Tibial nerve (tissue), 4 donors: ENCODE results near the gene PGA3. TPM values are rescaled to one million over a fixed set of nuclear protein-coding genes. Genes with fewer than 3 reads are reported as not detected.
"Not testable (repeated sequence)": the region's sequence is repeated elsewhere in the genome, so short reads cannot be mapped to it uniquely, and the experiment has no call there.

Experiments
- DNase-seq, 2 donors: peaks; one replicate each; pipeline ENCODE4 v3.0.0-alpha.2; 2019; ENCODE audit warnings: low spot score in 2 of 2
- H3K27ac ChIP-seq, 4 donors: fragments of 200-600 bp; sonication (generic) in 3 of 4; one replicate each; pipeline ENCODE4 v1.5.1; 2017 to 2019; ENCODE audit warnings: mild to moderate bottlenecking in 1 of 4
- H3K27me3 ChIP-seq, 2 donors: fragments of 200-600 bp; sonication (generic) in 1 of 2; one replicate each; pipeline versions ENCODE4 v1.5.1 to v1.6.0; 2017 to 2019
- H3K36me3 ChIP-seq, 3 donors: fragments of 200-600 bp; sonication (generic); one replicate each; pipeline ENCODE4 v1.5.1; 2018 to 2019
- H3K4me1 ChIP-seq, 4 donors: fragments of 200-600 bp; sonication (generic) in 3 of 4; one replicate each; pipeline ENCODE4 v1.5.1; 2017 to 2019
- H3K4me3 ChIP-seq, 4 donors: fragments of 200-600 bp; sonication (generic) in 3 of 4; one replicate each; pipeline ENCODE4 v1.5.1; 2017 to 2019; ENCODE audit warnings: mild to moderate bottlenecking in 1 of 4, moderate library complexity in 1 of 4
- H3K9me3 ChIP-seq, 4 donors: fragments of 200-600 bp; sonication (generic) in 3 of 4; one replicate each; pipeline ENCODE4 v1.5.1; 2017 to 2019
- CTCF ChIP-seq, 5 experiments: fragments of 200-600 bp in 3 of 5; fragments of 450-650 bp in 2 of 5; sonication (generic) in 3 of 5; IDR thresholded peaks; one replicate each; pipeline ENCODE4 v1.5.1; 2016 to 2019; ENCODE audit warnings: antibody characterized with exemption in 5 of 5, mild to moderate bottlenecking in 3 of 5, moderate library complexity in 2 of 5
- EP300 ChIP-seq, 2 donors: sonication (generic); formaldehyde crosslinking; IDR thresholded peaks; one replicate each; pipeline ENCODE4 v1.6.1; 2017; ENCODE audit warnings: antibody characterized with exemption in 2 of 2, mild to moderate bottlenecking in 1 of 2
- POLR2A ChIP-seq, 2 donors: fragments of 450-650 bp; IDR thresholded peaks; one replicate each; pipeline ENCODE4 v1.6.1; 2017; ENCODE audit warnings: antibody characterized with exemption in 2 of 2, mild to moderate bottlenecking in 2 of 2, moderate library complexity in 2 of 2
- WGBS, 2 donors: methylation state at CpG; one replicate each; pipeline ENCODE4 v1.1.5; 2018; 5-methylcytosine and 5-hydroxymethylcytosine counted together
- total RNA-seq, 4 donors: library from RNA; depleted of rRNA; stranded (reverse); fragments of >200 nt; gene quantifications; one replicate each; pipeline ENCODE4 v1.1.0, GENCODE V29; 2016

Gene PGA3
- total RNA-seq, 4 donors from 2014 or later, result 1.5 to 11.1 TPM; not detected in 2

GRCh38 chr11:61172888-61173287, 30.4 kb upstream of the PGA3 start:
- WGBS, 2 donors, result 88 to 93% methylated on average over 3 of the region's 3 CpGs
- DNase-seq, result no peak
- H3K9me3 ChIP-seq, result peaks cover 0 to 3% (median 0%) of the 10 kb centered on the region in 4 donors
- H3K27me3 ChIP-seq, result peaks cover 0 to 5% of the 10 kb centered on the region in 2 donors
- H3K4me3 ChIP-seq, result no peak overlapping the region
- no peak for TF ChIP-seq EP300 (IDR thresholded peaks at IDR 0.05)
- no peak for TF ChIP-seq POLR2A (IDR thresholded peaks at IDR 0.05)
- no peak for TF ChIP-seq CTCF (IDR thresholded peaks at IDR 0.05)
- no peaks in the 10 kb centered on the region for H3K36me3 ChIP-seq
- no peak overlapping the region for H3K27ac ChIP-seq
- no peaks in the 10 kb centered on the region for H3K4me1 ChIP-seq

GRCh38 chr11:61173456-61173855, 29.9 kb upstream of the PGA3 start:
- DNase-seq, result no peak
- Histone ChIP-seq H3K27ac (no peak overlapping the region), H3K36me3 (no peaks in the 10 kb centered on the region), H3K9me3 (peaks cover 0 to 3% (median 0%) of the 10 kb centered on the region in 4 donors), H3K4me1 (no peaks in the 10 kb centered on the region), H3K4me3 (no peak overlapping the region), H3K27me3 (peaks cover 0 to 5% of the 10 kb centered on the region in 2 donors)
- 69 to 72% methylated on average over 4 of the region's 4 CpGs for WGBS, 2 donors
- TF ChIP-seq EP300 (IDR thresholded peaks at IDR 0.05) (no peak), POLR2A (IDR thresholded peaks at IDR 0.05) (no peak), CTCF (IDR thresholded peaks at IDR 0.05) (no peak)

- Histone ChIP-seq H3K4me1 (no peaks in the 10 kb centered on the region), H3K4me3 (no peak overlapping the region), H3K36me3 (no peaks in the 10 kb centered on the region), H3K27me3 (peaks cover 0 to under 1% of the 10 kb centered on the region in 2 donors), H3K27ac (no peak overlapping the region), H3K9me3 (peaks cover 0 to 3% (median 0%) of the 10 kb centered on the region in 4 donors)
- TF ChIP-seq CTCF (IDR thresholded peaks at IDR 0.05) (no peak), POLR2A (IDR thresholded peaks at IDR 0.05) (no peak), EP300 (IDR thresholded peaks at IDR 0.05) (no peak)
- no peak for DNase-seq
- WGBS, 2 donors, result 76 to 77% methylated on average over 4 to 5 of the region's 6 CpGs
Observed at GRCh38 chr11:61174273-61174672, 29.0 kb upstream of the PGA3 start.

GRCh38 chr11:61174949-61175348, 28.4 kb upstream of the PGA3 start:
- WGBS, 2 donors, result 81 to 89% methylated on average over 6 of the region's 6 CpGs
- H3K27ac ChIP-seq, result no peak overlapping the region
- no peaks in the 10 kb centered on the region for H3K36me3 ChIP-seq
- peaks cover 0 to 3% (median 0%) of the 10 kb centered on the region in 4 donors for H3K9me3 ChIP-seq
- no peak for DNase-seq
- H3K4me1 ChIP-seq, result no peaks in the 10 kb centered on the region
- H3K27me3 ChIP-seq, result no peaks in the 10 kb centered on the region
- TF ChIP-seq CTCF (IDR thresholded peaks at IDR 0.05) (no peak), POLR2A (IDR thresholded peaks at IDR 0.05) (no peak), EP300 (IDR thresholded peaks at IDR 0.05) (no peak)
- H3K4me3 ChIP-seq, result no peak overlapping the region

GRCh38 chr11:61176446-61176845, 26.9 kb upstream of the PGA3 start:
- WGBS, 2 donors, result 54 to 61% methylated on average over 6 of the region's 6 CpGs
- no peak for TF ChIP-seq POLR2A (IDR thresholded peaks at IDR 0.05)
- no peak for TF ChIP-seq CTCF (IDR thresholded peaks at IDR 0.05)
- TF ChIP-seq EP300 (IDR thresholded peaks at IDR 0.05), result no peak
- Histone ChIP-seq H3K27me3 (no peaks in the 10 kb centered on the region), H3K27ac (no peak overlapping the region), H3K36me3 (no peaks in the 10 kb centered on the region), H3K4me3 (no peak overlapping the region), H3K4me1 (no peaks in the 10 kb centered on the region), H3K9me3 (peaks cover 0 to 3% (median 0%) of the 10 kb centered on the region in 4 donors)
- no peak for DNase-seq

GRCh38 chr11:61180205-61180604, 23.1 kb upstream of the PGA3 start:
- H3K4me1 ChIP-seq, H3K9me3 ChIP-seq, H3K27me3 ChIP-seq, H3K4me3 ChIP-seq, H3K36me3 ChIP-seq, DNase-seq, H3K27ac ChIP-seq: not testable (repeated sequence)
- 95 to 96% methylated on average over 6 of the region's 6 CpGs for WGBS, 2 donors
